Activated T-helper 17 cell treated with anti-CD3 and anti-CD28 coated beads, Interleukin-2, amount 50 U/mL, for 72 hours (primary cell): Measurements from ENCODE around the gene NT5E. TPM values are rescaled to one million over a fixed set of nuclear protein-coding genes. Genes with fewer than 3 reads are reported as not detected.
A peak's percentile ranks its signal among the peaks of the same experiment; 100 is the strongest.
"Not testable (repeated sequence)": the region's sequence is repeated elsewhere in the genome, so short reads cannot be mapped to it uniquely, and the experiment has no call there.

Experiments
- ATAC-seq: fragments of 150-1000 bp; cut with Tn5 transposase; replicated peaks from 2 replicates; pipeline ENCODE4 v1.10.0; 2021; ENCODE audit warnings: mild to moderate bottlenecking, moderate library complexity
- H3K27ac Mint-ChIP-seq: one replicate; pipeline ENCODE4 v1.8.0; 2022; ENCODE audit warnings: mixed read lengths
- H3K27me3 Mint-ChIP-seq: one replicate; pipeline ENCODE4 v1.8.0; 2022; ENCODE audit warnings: mixed read lengths
- H3K36me3 Mint-ChIP-seq: one replicate; pipeline ENCODE4 v1.8.0; 2022; ENCODE audit warnings: low read depth, mild to moderate bottlenecking, mixed read lengths
- H3K4me1 Mint-ChIP-seq: one replicate; pipeline ENCODE4 v1.8.0; 2022; ENCODE audit warnings: mixed read lengths
- H3K4me3 Mint-ChIP-seq: one replicate; pipeline ENCODE4 v1.8.0; 2022; ENCODE audit warnings: mild to moderate bottlenecking, mixed read lengths
- H3K9me3 Mint-ChIP-seq: one replicate; pipeline ENCODE4 v1.8.0; 2022; ENCODE audit warnings: mixed read lengths
- total RNA-seq, 2 donors: library from RNA; stranded (reverse); gene quantifications; one replicate each; pipeline ENCODE4 v1.2.3, GENCODE V29; 2022

NT5E gene
- total RNA-seq, 2 donors from 2014 or later = 1.2 to 10.5 TPM

DNA sequence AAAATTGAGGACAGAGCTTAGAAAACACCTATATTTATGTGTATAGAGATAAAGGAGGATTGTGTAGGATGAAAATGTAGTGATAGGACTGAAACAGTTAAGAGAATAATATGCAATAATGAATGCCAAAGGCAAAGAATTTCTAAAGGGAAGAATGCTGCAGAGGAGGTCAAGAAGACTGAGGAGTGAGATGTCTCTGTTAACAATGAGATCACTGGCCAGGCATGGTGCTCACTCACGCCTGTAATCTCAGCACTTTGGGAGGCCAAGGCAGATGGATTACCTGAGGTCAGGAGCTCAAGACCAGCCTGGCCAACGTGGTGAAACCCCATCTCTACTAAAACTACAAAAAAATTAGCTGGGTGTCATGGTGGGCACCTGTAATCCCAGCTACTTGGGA, 74.4 kb downstream of the NT5E start:
- H3K4me3 Mint-ChIP-seq, H3K4me1 Mint-ChIP-seq, ATAC-seq, H3K27me3 Mint-ChIP-seq, H3K9me3 Mint-ChIP-seq: not testable (repeated sequence)
- peaks cover 86% of the 10 kb centered on the region for H3K36me3 Mint-ChIP-seq
- H3K27ac Mint-ChIP-seq = peak overlapping the region; percentile 0

- no peaks in the 10 kb centered on the region for H3K9me3 Mint-ChIP-seq
- ATAC-seq = no peak
- peaks cover 66% of the 10 kb centered on the region for H3K36me3 Mint-ChIP-seq
- H3K4me1 Mint-ChIP-seq = no peaks in the 10 kb centered on the region
- no peak overlapping the region for H3K4me3 Mint-ChIP-seq
- H3K27me3 Mint-ChIP-seq = no peaks in the 10 kb centered on the region
- H3K27ac Mint-ChIP-seq = no peak overlapping the region
Observed at GRCh38 chr6:85537055-85537494, 87.2 kb downstream of the NT5E start.

- H3K9me3 Mint-ChIP-seq = no peaks in the 10 kb centered on the region
- no peak overlapping the region for H3K4me3 Mint-ChIP-seq
- peaks cover 80% of the 10 kb centered on the region for H3K36me3 Mint-ChIP-seq
- no peaks in the 10 kb centered on the region for H3K4me1 Mint-ChIP-seq
- H3K27me3 Mint-ChIP-seq = no peaks in the 10 kb centered on the region
- H3K27ac Mint-ChIP-seq = no peak overlapping the region
- no peak for ATAC-seq
Observed at GRCh38 chr6:85544776-85545175, 94.9 kb downstream of the NT5E start.

Other genes starting within 250 kb of the NT5E start
- gene SNX14, start 143.8 kb downstream of the NT5E start, total RNA-seq = 10 to 100 TPM; 59.1 to 76.6 TPM
- gene SYNCRIP, start 192.8 kb downstream of the NT5E start, total RNA-seq = 100 to 1,000 TPM; 106 to 175 TPM